Common myeloid progenitor, CD34-positive (primary cell): ENCODE measurements around the gene PPM1G.
"Not testable (repeated sequence)": the region's sequence is repeated elsewhere in the genome, so short reads cannot be mapped to it uniquely, and the experiment has no call there.

Source experiments
- CTCF ChIA-PET: fragments of 350-600 bp; sonication (Branson Sonifier 250); formaldehyde crosslinking; loops from one replicate; lab custom pipeline; 2021; ENCODE audit warnings: antibody characterized with exemption; lab: Charles Lee
- POLR2A ChIA-PET: fragments of 350-600 bp; sonication (Branson Sonifier 250); formaldehyde crosslinking; loops from one replicate; lab custom pipeline; 2021; ENCODE audit warnings: antibody characterized with exemption; lab: Charles Lee
- DNase-seq, 3 donors: peaks; one replicate each; pipeline versions ENCODE4 v3.0.0 to v3.0.0-alpha.2; 2013
- H3K27ac ChIP-seq, 2 experiments: 1 replicate in 1 of 2; 2 replicates in 1 of 2; pipeline ENCODE4 v1.7.0; 2013; ENCODE audit warnings: inconsistent platforms in 2 of 2, low read length in 2 of 2, mild to moderate bottlenecking in 2 of 2, low read depth in 1 of 2, moderate library complexity in 1 of 2; ENCODE audit not compliant: severe bottlenecking in 2 of 2, insufficient read depth in 1 of 2, poor library complexity in 1 of 2
- H3K27me3 ChIP-seq, 5 experiments: replicated peaks in 2 of 5; 1 replicate in 3 of 5; 2 replicates in 2 of 5; pipeline versions ENCODE4 v1.6.1 to v1.7.0; 2013; ENCODE audit warnings: low read length in 4 of 5, mild to moderate bottlenecking in 2 of 5, moderate library complexity in 2 of 5, inconsistent platforms in 1 of 5; ENCODE audit not compliant: insufficient read depth in 5 of 5, control insufficient read depth in 4 of 5
- H3K36me3 ChIP-seq, 4 experiments: 1 replicate in 2 of 4; 2 replicates in 2 of 4; pipeline versions ENCODE4 v1.6.1 to v1.7.0; 2013; ENCODE audit warnings: low read length in 3 of 4, control low read depth in 1 of 4, mild to moderate bottlenecking in 1 of 4; ENCODE audit not compliant: control insufficient read depth in 4 of 4, insufficient read depth in 4 of 4
- H3K4me1 ChIP-seq, 4 experiments: 1 replicate in 3 of 4; 2 replicates in 1 of 4; pipeline versions ENCODE4 v1.6.1 to v1.7.1; 2013; ENCODE audit warnings: low read length in 3 of 4, mild to moderate bottlenecking in 3 of 4, control low read depth in 1 of 4, inconsistent platforms in 1 of 4, moderate library complexity in 1 of 4; ENCODE audit not compliant: control insufficient read depth in 4 of 4, insufficient read depth in 4 of 4; ENCODE audit errors: control extremely low read depth in 1 of 4
- H3K4me3 ChIP-seq, 7 experiments: 1 replicate in 4 of 7; 2 replicates in 3 of 7; pipeline versions ENCODE4 v1.5.1 to v1.7.0; 2013; ENCODE audit warnings: mild to moderate bottlenecking in 7 of 7, low read length in 6 of 7, moderate library complexity in 6 of 7, inconsistent platforms in 2 of 7, low read depth in 2 of 7, control low read depth in 1 of 7; ENCODE audit not compliant: insufficient read depth in 4 of 7, control insufficient read depth in 1 of 7; ENCODE audit errors: extremely low read depth in 1 of 7
- H3K9me3 ChIP-seq, 5 experiments: 1 replicate in 4 of 5; 2 replicates in 1 of 5; pipeline versions ENCODE4 v1.6.1 to v1.7.1; 2013; ENCODE audit warnings: low read length in 4 of 5, mild to moderate bottlenecking in 2 of 5, inconsistent platforms in 1 of 5, low read depth in 1 of 5, moderate library complexity in 1 of 5; ENCODE audit not compliant: control insufficient read depth in 4 of 5, insufficient read depth in 2 of 5; ENCODE audit errors: control extremely low read depth in 1 of 5
- WGBS: methylation state at CpG from one replicate; pipeline ENCODE4 v1.1.5; 2013; ENCODE audit not compliant: insufficient coverage; 5-methylcytosine and 5-hydroxymethylcytosine counted together

The PPM1G gene

DNA sequence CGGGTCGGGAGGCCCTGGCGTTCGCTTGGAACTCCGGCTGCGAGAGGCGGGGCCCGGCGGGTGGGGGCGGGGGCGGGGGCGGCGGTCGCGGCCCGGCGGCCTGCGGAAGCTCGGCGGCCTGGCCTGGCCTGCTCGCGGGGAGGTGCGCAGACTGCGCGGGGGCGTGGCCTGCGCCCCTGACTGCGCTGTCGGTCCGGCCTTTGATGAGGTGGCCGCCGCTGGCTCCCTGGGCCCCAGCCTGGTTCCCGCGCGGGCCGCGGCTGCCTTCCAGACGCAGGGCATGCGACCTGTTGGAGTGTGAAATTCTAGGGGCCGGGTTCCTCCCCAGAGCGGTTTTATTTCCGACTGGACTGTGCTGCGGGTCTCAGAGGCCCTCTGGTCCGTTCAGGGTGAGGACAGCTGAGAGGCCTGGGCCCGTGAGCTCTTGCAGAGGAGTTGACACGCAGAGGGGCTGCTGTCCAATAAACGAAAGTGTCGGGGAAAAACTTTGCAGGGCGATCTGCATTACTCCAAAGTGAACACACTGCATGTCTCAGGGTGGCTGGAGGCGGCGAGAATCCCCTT is 19.7 kb upstream of the PPM1G start:
- POLR2A ChIA-PET: interaction anchor here (1.1 to 2.2 kb wide), 2 partner anchors 20 to 59 kb away, joined by 3 to 10 read pairs; partner anchors contain the start of genes EIF2B4 and PPM1G
- CTCF ChIA-PET: interaction anchor here (1.0 to 6.9 kb wide), 5 partner anchors 8 to 66 kb away, joined by 3 to 45 read pairs (median 4); partner anchors contain the start of gene PPM1G
- peak; percentile 80 to 91 (median 89) for DNase-seq
- under 1% methylated on average over 48 of the region's 51 CpGs for WGBS
- Histone ChIP-seq H3K36me3 (peaks cover 2 to 15% (median 11%) of the 10 kb centered on the region in 4 experiments), H3K9me3 (no peaks in the 10 kb centered on the region), H3K4me3 (peak overlapping the region; percentile 61 to 96 (median 92)), H3K27me3 (no peaks in the 10 kb centered on the region), H3K27ac (peak overlapping the region; percentile 92 to 96), H3K4me1 (peaks cover 12 to 28% (median 19%) of the 10 kb centered on the region in 4 experiments)

GRCh38 chr2:27428213-27428977 is 19.0 kb upstream of the PPM1G start, which contains the start of gene NRBP1:
TSS of gene NRBP1 (plus strand) at chr2:27428631. CDS start at chr2:27433274, 4,643 bp downstream.
- H3K36me3 ChIP-seq: peaks cover 0 to 9% (median 5%) of the 10 kb centered on the region in 4 experiments
- WGBS: under 1% methylated on average over 66 of the region's 75 CpGs
- H3K27me3 ChIP-seq: no peaks in the 10 kb centered on the region
- H3K4me3 ChIP-seq: peak within 1 kb of the TSS; percentile 61 to 96 (median 92)
- H3K27ac ChIP-seq: peak within 1 kb of the TSS; percentile 92 to 96
- peak; percentile 87 to 92 (median 92) for DNase-seq
- ChIA-PET POLR2A (interaction anchor here (2.2 kb wide), 1 partner anchor 19 kb away, joined by 10 read pairs; the partner anchor contains the start of gene PPM1G), CTCF (interaction anchor here (1.0 to 6.9 kb wide), 6 partner anchors 8 to 47 kb away, joined by 3 to 45 read pairs (median 4); partner anchors contain the start of genes PPM1G and ZNF513)
- no peaks in the 10 kb centered on the region for H3K9me3 ChIP-seq
- H3K4me1 ChIP-seq: peaks cover 12 to 28% (median 19%) of the 10 kb centered on the region in 4 experiments

GRCh38 chr2:27427863-27428212 is 18.4 kb upstream of the PPM1G start:
- H3K36me3 ChIP-seq: peaks cover 0 to 4% (median 0%) of the 10 kb centered on the region in 4 experiments
- WGBS: 40% methylated on average over 4 of the region's 7 CpGs
- H3K4me3 ChIP-seq: peak overlapping the region; percentile 61 to 96 (median 92)
- ChIA-PET CTCF (interaction anchor here (1.0 to 6.9 kb wide), 4 partner anchors 19 to 46 kb away, joined by 3 to 45 read pairs (median 4); partner anchors contain the start of genes PPM1G and ZNF513), POLR2A (interaction anchor here (2.2 kb wide), 1 partner anchor 18 kb away, joined by 10 read pairs; the partner anchor contains the start of gene PPM1G)
- no peaks in the 10 kb centered on the region for H3K9me3 ChIP-seq
- peaks cover 12 to 28% (median 19%) of the 10 kb centered on the region in 4 experiments for H3K4me1 ChIP-seq
- H3K27me3 ChIP-seq: no peaks in the 10 kb centered on the region
- H3K27ac ChIP-seq: peak overlapping the region; percentile 92 to 96
- no peak for DNase-seq

GRCh38 chr2:27425039-27425438 is 15.6 kb upstream of the PPM1G start:
- WGBS: 100% methylated on average over 5 of the region's 10 CpGs
- POLR2A ChIA-PET: interaction anchor here (0.7 kb wide), 1 partner anchor 390 kb away, joined by 4 read pairs; no protein-coding TSS in a partner anchor
- H3K27ac ChIP-seq, DNase-seq, CTCF ChIA-PET, H3K9me3 ChIP-seq, H3K4me3 ChIP-seq, H3K36me3 ChIP-seq, H3K27me3 ChIP-seq: not testable (repeated sequence)
- H3K4me1 ChIP-seq: peaks cover 7 to 21% (median 13%) of the 10 kb centered on the region in 4 experiments

- Histone ChIP-seq H3K27me3 (no peaks in the 10 kb centered on the region), H3K4me1 (peaks cover 0 to 7% (median 3%) of the 10 kb centered on the region in 4 experiments), H3K27ac (no peak overlapping the region), H3K36me3 (no peaks in the 10 kb centered on the region), H3K9me3 (no peaks in the 10 kb centered on the region), H3K4me3 (no peak overlapping the region)
- WGBS: 100% methylated on average over 2 of the region's 3 CpGs
- ChIA-PET CTCF (no interaction called here), POLR2A (no interaction called here)
- DNase-seq: no peak
Observed at GRCh38 chr2:27422958-27423357, 13.6 kb upstream of the PPM1G start.

GRCh38 chr2:27421660-27422250 is 12.4 kb upstream of the PPM1G start:
- H3K27ac ChIP-seq: no peak overlapping the region
- 100% methylated on average over 1 of the region's 4 CpGs for WGBS
- no peak for DNase-seq
- H3K27me3 ChIP-seq: no peaks in the 10 kb centered on the region
- H3K9me3 ChIP-seq: no peaks in the 10 kb centered on the region
- no peak overlapping the region for H3K4me3 ChIP-seq
- no peaks in the 10 kb centered on the region for H3K36me3 ChIP-seq
- no peaks in the 10 kb centered on the region for H3K4me1 ChIP-seq
- ChIA-PET CTCF (interaction anchor here (0.7 to 0.9 kb wide), 2 partner anchors 12 kb away, joined by 3 read pairs; partner anchors contain the start of gene PPM1G), POLR2A (interaction anchor here (1.2 kb wide), 1 partner anchor 12 kb away, joined by 3 read pairs; no protein-coding TSS in a partner anchor)
